NCI-H2196 (cell line): ENCODE results near the gene IPO9.
"Not testable (repeated sequence)": the region's sequence is repeated elsewhere in the genome, so short reads cannot be mapped to it uniquely, and the experiment has no call there.

Source experiments
- DNase-seq: peaks from one replicate; lab custom pipeline; 2025; ENCODE audit not compliant: unreplicated experiment; lab: John Stamatoyannopoulos, UW

The IPO9 gene

GRCh38 chr1:201808633-201808990, 20.3 kb upstream of the IPO9 start:
- DNase-seq: no peak

DNA sequence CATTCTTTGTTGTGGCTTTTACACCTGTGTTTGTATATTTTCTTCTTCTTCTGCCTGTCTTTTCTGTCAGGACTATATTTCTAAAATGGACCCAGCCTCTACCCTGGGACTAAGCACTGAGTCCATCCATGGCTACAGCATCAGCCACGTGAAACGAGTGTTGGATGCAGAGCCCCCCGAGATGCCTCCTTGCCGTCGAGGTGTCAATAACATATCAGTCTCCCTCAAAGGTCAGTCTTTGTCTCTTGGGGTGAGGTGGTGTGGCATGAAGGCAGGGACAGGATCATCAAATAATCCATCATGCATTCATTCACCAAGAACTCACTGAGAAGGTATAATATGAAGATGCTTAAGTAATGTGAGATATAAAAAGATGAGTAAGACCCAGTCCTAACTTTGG, 19.1 kb upstream of the IPO9 start:
- DNase-seq: no peak

DNA sequence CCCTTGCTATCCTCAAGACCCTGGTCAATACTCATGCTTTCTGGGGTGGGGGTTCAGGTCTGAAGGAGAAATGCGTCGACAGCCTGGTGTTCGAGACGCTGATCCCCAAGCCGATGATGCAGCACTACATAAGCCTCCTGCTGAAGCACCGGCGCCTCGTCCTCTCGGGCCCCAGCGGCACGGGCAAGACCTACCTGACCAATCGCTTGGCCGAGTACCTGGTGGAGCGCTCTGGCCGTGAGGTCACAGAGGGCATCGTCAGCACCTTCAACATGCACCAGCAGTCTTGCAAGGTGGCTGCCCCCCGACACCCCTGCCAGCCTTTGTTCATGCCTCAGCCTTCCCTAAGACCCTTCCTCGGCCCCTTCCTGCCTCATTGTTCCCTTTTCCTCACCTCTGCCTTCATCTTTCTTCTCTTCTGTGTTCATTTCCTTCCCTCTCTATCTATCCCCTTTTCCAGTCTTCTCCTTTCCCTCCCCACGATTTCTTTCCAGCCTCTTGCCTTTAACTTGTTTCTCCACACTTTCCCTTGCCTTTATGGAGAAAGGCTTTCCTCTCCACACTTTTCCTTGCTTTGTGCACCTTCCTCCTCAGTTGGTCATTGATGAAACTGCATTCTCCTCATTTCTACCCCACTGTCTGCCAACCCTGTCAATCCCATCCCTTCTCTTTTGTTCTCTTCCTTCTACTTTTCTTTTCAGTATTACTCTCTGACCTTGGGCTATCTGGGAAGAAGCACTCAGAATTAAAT, 18.3 kb upstream of the IPO9 start:
- DNase-seq: no peak

- no peak for DNase-seq
Observed at GRCh38 chr1:201813226-201813625, 15.7 kb upstream of the IPO9 start.

GRCh38 chr1:201816309-201816854, 12.6 kb upstream of the IPO9 start:
- no peak for DNase-seq

DNA sequence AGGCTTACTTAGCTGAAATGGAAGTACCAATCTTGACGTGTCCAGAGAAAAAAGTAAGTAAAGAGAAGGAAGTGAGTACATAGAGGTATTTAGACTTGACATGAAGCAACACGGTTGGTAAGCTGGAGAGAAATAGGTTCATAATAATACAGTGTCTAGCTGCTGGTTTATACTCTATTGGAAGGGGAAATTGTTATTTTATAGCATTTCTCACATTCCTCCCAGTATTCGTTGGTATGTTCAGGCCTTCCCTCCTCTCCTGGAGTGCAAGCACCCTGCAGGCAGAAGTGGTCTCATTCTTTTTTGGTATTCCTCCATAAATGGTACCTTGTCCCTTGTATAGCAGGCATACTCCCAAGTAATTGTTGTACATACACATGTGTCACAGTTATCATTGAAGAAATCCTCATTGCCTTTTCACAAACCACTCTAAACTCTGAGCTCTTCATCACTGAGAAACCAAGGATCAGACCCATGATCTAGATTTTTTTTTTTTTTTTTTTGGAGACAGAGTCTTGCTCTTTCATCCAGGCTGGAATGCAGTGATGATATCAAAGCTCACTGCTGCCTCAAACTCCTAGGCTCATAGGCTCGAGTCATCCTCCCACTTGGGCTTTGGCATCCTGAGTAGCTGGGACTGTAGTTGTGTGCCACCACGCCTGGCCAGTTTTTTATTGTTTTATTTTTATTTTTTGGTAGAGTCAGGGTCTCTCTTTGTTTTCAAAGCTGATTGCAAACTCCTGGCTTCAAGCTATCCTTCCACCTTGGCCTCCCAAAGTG, 9.8 kb upstream of the IPO9 start:
- no peak for DNase-seq

GRCh38 chr1:201820413-201820812, 8.5 kb upstream of the IPO9 start:
- no peak for DNase-seq

- DNase-seq: no peak
Observed at GRCh38 chr1:201825245-201825644, 3.7 kb upstream of the IPO9 start.

DNA sequence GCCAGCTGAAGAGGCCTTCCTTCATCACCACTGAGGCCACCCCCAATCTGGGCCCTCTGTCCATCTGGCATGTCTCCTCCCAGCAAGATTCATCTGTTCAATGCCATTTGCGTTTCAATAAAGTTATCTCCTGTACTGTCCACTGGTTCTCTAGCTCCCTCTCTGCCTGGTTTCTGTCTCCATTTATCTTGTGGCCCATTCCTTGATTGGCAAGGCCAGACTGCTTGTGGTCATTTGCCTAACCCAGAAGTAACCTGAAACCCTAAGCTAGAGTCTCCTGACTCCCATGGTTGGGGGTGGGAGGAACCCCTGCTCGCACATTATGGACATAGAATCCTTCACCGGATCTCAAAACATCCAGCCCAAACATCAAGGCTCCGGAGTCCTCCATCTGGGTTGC, 2.1 kb upstream of the IPO9 start:
- DNase-seq: no peak

GRCh38 chr1:201827321-201828216, 1.4 kb upstream of the IPO9 start:
- DNase-seq: no peak

DNA sequence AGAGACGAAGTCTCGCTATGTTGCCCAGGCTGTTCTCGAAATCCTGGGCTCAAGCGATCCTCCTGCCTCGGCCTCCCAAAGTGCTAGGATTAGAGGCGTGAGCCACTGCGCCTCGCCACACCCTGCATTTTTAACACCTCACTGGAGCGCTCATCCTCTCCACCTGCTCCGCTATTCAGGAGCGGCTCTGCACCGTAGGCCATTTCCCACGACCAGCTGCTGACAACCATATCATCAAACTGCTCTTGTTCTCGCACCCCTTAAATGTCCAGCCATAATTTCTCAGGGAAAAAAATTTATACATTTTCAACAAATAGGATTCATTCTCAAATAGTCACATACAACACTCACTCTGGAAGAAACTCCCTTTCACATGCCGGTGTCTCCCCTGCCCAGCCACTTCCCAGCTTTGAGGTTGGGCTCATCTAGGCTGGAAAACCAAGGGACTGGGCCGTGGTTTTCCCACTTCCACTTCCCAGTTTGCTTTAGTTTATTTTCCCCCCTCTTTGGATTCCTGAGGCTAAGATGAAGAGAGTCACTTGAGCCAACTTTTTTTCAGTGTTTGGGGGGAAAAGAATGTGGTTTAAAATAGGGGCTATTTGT, 639 bp upstream of the IPO9 start:
- DNase-seq: no peak

GRCh38 chr1:201831371-201831770, 2.4 kb downstream of the IPO9 start:
- no peak for DNase-seq

DNA sequence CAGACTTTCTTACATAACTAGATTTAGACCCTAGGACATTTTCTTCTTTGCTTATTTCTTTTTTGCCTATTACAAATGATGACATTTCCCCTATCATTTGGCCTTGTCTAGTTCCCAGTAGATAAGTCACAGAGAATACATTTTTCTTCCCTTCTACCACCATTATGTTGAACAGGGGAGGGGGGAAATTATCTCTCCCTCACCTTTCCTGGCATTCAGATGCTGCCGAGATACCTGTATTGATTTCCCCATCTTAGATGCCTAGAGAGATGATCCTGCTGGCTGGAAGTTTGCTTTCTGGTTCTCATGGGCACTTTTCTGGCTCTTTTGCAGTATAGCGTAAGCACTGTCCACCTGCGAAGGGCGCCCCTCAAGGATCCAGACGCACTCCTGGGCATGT, 5.7 kb downstream of the IPO9 start:
- DNase-seq: no peak

- no peak for DNase-seq
Observed at GRCh38 chr1:201838381-201838780, 9.4 kb downstream of the IPO9 start.

DNA sequence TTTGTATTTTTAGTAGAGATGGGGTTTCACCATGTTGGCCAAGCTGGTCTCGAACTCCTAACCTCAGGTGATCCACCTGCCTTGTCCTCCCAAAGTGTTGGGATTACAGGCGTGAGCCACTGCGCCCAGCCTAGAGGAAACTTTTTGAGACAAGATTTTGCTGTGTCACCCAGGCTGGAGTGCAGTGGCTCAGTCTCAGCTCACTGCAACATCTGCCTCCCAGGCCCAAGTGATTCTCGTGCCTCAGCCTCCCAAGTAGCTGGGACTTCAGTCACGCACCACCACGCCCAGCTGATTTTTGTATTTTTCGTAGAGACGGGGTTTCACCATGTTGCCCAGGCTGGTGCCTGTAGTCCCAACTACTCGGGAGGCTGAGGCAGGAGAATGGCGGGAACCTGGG, 10.1 kb downstream of the IPO9 start:
- DNase-seq: not testable (repeated sequence)

- no peak for DNase-seq
Observed at GRCh38 chr1:201840055-201840454, 11.1 kb downstream of the IPO9 start.

GRCh38 chr1:201840490-201840889, 11.5 kb downstream of the IPO9 start:
- no peak for DNase-seq

DNA sequence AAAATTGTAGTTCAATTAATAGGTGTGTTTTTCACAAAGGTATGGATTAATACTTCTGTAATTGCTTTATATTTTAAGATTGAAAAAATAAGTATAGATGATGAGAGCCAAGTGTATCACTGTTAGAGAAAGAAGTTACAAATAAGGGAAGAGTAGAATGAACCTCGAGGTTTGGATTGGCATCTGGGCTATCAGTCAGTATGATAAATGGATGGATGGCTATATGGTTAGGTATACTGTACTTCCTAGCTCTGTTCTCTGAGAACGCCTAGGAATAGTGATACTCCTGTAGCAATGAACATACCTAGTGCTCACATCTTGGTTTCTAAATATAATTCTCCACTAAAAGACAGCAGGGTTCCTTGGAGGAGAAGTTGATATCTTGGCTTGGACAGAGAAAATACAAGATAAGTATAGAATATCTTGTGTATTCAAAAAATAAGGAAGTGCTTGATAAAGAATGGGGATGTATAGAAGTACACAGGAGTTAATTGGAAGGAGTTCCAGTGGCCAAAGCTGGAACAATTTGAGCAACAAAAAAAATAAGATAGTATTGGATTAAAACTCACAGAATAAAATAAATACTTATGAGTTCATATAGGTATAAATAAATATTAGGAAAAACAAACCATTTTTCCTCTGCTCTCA, 12.4 kb downstream of the IPO9 start:
- DNase-seq: no peak

DNA sequence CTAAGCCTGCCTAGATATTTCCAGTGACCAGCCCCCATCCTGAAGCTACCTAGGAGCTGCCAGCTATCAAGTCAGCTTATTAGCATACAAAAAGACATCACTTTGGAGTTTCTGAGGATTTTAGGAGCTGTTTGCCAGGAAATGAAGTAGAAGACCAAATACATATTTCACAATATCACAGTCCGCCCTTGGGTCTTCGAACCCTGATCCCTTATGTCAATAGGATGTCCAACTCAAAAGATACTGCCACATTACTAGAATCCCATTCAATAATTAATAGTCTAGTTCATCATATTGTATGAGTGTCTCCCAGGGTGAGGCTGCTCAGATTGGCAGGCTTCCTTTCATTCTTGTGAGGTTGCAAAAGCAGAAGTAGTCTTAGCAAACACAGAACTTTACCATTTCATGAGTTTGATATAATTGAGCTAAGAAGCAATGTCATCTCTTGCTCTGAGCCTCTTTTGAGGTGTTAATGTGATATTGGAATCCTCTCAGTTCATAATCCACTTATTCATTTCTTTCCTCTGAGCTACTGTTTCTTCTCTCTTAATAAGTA, 13.6 kb downstream of the IPO9 start:
- no peak for DNase-seq
